Raji (cell line): ENCODE results near the gene TNFAIP2.

Experiments used
- POLR2A ChIP-seq: IDR thresholded peaks from 2 replicates; pipeline ENCODE4 v1.6.1; 2011; ENCODE audit warnings: low read depth, low read length, control low read depth; ENCODE audit not compliant: insufficient read depth

Gene TNFAIP2

GRCh38 chr14:103143506-103143905 lies 20.2 kb downstream of the TNFAIP2 start:
- no peak for TF ChIP-seq POLR2A

GRCh38 chr14:103144085-103144484 lies 20.8 kb downstream of the TNFAIP2 start:
- TF ChIP-seq POLR2A = no peak

DNA sequence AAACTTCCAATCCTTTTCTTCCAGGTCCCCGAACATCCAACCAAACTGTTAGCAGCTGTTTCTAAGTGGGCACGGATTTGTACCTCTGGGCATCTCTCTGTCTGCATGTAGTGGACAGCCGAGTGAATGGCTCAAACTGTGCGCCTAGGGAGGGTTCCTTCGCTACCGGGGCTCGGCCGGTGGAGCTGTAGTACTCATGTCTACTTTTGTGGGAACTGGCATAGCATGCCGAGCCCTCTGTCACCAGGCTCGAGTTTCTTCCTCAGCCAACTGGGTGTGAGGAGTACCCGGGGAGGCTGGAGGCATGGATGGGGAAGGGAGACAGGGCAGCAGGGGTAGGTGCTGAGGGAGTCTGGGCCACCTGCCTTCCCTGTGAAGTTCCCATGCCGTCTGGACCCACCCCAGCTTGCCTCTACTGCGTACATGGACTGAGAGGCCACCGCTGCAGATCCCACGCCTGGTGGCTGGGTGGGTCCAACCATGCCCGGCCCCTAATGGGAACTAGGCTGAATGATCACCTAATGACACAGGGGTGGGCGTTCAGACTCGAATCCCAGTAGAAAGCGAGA lies 23.0 kb downstream of the TNFAIP2 start:
- no peak for TF ChIP-seq POLR2A

GRCh38 chr14:103149351-103150237 lies 26.3 kb downstream of the TNFAIP2 start:
- no peak for TF ChIP-seq POLR2A

GRCh38 chr14:103151270-103151945 lies 28.1 kb downstream of the TNFAIP2 start:
- no peak for TF ChIP-seq POLR2A

DNA sequence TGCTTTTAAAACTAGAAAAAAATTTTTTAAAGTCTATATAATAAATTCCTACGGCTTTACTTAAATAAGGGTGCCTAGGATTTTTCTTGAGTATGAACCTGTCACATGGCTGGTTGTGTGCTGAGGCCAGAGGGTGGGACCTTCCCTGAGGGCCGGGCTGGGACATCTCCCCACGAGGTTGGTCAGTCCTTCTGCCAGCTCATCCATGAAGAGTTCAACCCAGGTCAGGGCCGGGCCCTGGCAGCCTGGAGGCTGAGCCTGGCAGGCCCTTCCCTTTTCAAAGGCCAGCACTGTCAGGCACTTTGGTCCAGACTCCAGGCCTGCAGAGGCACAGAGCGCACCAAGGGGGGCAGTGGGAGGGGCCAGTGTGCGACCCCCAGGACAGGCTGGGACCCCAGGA lies 31.7 kb downstream of the TNFAIP2 start:
- no peak for TF ChIP-seq POLR2A

GRCh38 chr14:103155826-103156394 lies 32.6 kb downstream of the TNFAIP2 start:
- TF ChIP-seq POLR2A = no peak

DNA sequence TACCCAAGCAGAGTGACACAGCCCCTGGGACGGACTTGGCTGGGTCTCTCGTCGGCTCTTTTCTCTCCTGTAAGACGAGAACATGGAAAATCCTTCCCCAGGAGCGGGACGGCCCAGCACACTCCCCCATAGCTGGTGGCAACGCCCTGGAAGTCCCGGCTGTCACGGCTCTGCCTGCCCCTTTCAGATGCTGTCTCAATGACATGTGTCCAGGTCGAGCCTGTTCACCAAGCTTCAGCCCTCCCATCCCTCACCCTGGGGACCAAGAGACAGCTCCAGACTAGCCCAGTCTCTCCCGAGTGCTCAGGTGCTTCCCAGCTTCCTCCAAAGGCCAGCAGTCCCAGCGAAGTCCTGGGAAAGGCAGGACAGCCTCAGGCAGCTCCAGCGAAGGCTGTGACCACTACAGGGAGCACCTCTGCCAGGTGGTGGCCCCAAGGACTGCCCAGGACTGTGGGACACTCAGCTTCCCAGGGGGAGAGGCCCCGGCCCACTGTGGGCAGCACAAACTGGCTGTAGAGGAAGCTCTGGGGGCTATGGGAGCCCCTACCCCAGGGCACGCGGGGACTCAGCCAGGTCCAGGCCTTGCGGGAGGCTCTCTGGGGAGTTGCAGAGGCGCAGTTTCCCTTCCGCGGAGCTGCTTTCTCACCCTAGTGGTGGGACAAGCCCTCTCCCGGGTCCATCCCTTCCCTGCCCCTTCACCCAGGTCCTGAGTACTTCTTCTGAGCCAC lies 33.6 kb downstream of the TNFAIP2 start:
- TF ChIP-seq POLR2A = no peak

GRCh38 chr14:103157969-103158368 lies 34.7 kb downstream of the TNFAIP2 start:
- TF ChIP-seq POLR2A = no peak

- TF ChIP-seq POLR2A = no peak
Observed at GRCh38 chr14:103158688-103159087, 35.4 kb downstream of the TNFAIP2 start.

GRCh38 chr14:103160321-103161053 lies 37.2 kb downstream of the TNFAIP2 start:
- TF ChIP-seq POLR2A = no peak

DNA sequence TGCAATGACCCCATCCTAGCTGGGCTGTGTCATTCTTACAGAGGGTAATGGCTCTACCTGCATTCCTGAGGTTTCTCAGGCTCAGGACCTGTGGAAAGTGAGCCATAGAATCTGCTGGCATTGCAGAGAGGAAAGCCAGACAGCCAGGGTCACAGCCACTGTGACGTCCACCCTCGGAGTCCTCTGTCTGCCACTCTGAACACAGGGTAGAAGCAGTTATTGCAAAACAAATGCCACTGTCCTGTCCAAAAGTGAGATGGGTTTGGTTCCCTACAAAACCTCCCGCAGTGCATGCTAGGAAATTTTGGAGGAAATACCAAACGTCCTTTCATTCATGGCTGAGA lies 37.8 kb downstream of the TNFAIP2 start:
- TF ChIP-seq POLR2A = no peak

GRCh38 chr14:103163199-103163598 lies 39.9 kb downstream of the TNFAIP2 start:
- no peak for TF ChIP-seq POLR2A

DNA sequence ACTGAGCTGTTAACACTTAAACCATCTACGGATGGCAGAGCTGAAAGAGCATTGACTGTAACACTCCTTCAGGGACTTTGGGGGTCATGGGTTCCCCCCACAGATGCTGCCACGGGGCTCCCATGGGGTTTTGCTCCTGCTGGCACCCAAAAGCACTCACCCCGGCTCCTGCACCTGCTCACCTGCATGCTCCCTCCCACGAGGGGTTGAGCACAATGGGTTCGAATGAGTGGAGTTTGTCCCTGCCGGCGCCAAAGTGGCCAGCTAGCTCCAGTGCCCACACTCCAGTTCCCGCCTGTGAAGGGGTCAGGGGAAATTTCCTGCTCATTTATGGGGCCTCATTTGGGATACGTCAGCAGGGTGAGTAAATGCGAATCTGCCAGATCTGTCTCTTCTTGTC lies 40.7 kb downstream of the TNFAIP2 start:
- no peak for TF ChIP-seq POLR2A

GRCh38 chr14:103164779-103165178 lies 41.5 kb downstream of the TNFAIP2 start:
- TF ChIP-seq POLR2A = no peak

DNA sequence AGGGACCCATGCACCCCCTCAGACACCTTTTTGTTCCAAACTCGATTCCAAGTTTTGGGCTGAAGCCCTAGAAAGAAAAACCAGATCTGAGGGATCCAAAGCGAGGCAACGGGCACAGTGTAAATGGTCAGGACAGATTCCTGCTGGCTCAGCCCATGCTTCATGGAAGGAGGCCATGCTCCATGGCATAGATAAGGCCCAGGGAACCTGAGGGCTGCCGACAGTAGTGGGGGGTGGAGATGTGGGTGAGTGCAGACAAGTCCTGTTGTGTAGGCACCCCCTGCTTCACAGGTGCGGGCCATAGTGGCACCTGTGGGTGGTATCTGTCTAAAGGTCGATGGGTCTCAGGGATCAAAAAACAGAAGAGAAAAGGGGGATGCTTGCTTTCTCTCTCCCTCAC lies 42.1 kb downstream of the TNFAIP2 start:
- TF ChIP-seq POLR2A = no peak
